ENCODE measurements around the gene HECW1. TPM values are rescaled to one million over a fixed set of nuclear protein-coding genes. Genes with fewer than 3 reads are reported as not detected.

HECW1 gene
- total and polyA plus RNA-seq, 10 of the 15 experiments (the other 5 are each of a cell fraction or from before 2014, with no cell fraction given), result under 0.01 to 0.31 (median 0.04) TPM; not detected in 3

- TF ChIP-seq BCLAF1 (IDR thresholded peaks at IDR 0.05), result no peak
- no peak for TF ChIP-seq NFYB (IDR thresholded peaks at IDR 0.05; ENCODE audit: insufficient read depth, low read depth, low read length)
- no peak for TF ChIP-seq ZBTB11 (CRISPR knock-in tag; IDR thresholded peaks at IDR 0.05)
- TF ChIP-seq ZBTB40 (IDR thresholded peaks at IDR 0.05; ENCODE audit: borderline replicate concordance), result no peak
- TF ChIP-seq BCL3 (IDR thresholded peaks at IDR 0.05; ENCODE audit: borderline replicate concordance, insufficient read depth, low read depth, low read length, poor library complexity, severe bottlenecking), result peak; percentile 65
- TF ChIP-seq EED (IDR thresholded peaks at IDR 0.05; ENCODE audit: low read depth), result peak; percentile 99
- peak; percentile 86 for TF ChIP-seq MEF2B (IDR thresholded peaks at IDR 0.05; ENCODE audit: partially characterized antibody, poor library complexity, severe bottlenecking)
- no peak for TF ChIP-seq E2F8 (IDR thresholded peaks at IDR 0.05; ENCODE audit: low read depth, partially characterized antibody)
- no peak for TF ChIP-seq ZBTB33 (IDR thresholded peaks at IDR 0.05)
- peak; percentile 89 for TF ChIP-seq BCL11A (IDR thresholded peaks at IDR 0.05; ENCODE audit: low read depth, low read length)
- no peak for TF ChIP-seq TAF1 (IDR thresholded peaks at IDR 0.05; ENCODE audit: borderline replicate concordance, low read depth, low read length)
These were observed 52.3 kb downstream of the HECW1 start (continued) for GRCh38 chr7:43164757-43165156.

Measured in GM12878 (cell line).